B cell (primary cell): Measurements from ENCODE around the gene GARRE1. TPM values are rescaled to one million over a fixed set of nuclear protein-coding genes. Genes with fewer than 3 reads are reported as not detected.

Experiments used
- ATAC-seq: fragments of 200-7000 bp; cut with Tn5 transposase; one replicate; pipeline ENCODE4 v1.10.0; 2021; ENCODE audit warnings: low read depth, mild to moderate bottlenecking, moderate number of reproducible peaks, moderate library complexity
- CTCF ChIA-PET: fragments of 350-600 bp; sonication (Branson Sonifier 250); formaldehyde crosslinking; loops from one replicate; lab custom pipeline; 2021; ENCODE audit warnings: antibody characterized with exemption, inconsistent platforms; lab: Charles Lee
- POLR2A ChIA-PET: fragments of 350-600 bp; sonication (Branson Sonifier 250); formaldehyde crosslinking; loops from one replicate; lab custom pipeline; 2021; ENCODE audit warnings: antibody characterized with exemption; lab: Charles Lee
- DNase-seq: peaks from one replicate; pipeline ENCODE4 v3.0.0; 2013
- H2AFZ ChIP-seq: 2 replicates; pipeline ENCODE4 v1.6.1; 2012; ENCODE audit warnings: mild to moderate bottlenecking, low read depth, low read length; ENCODE audit not compliant: insufficient read depth, poor library complexity, severe bottlenecking
- H3K27ac ChIP-seq, 2 donors: 1 replicate in 1 of 2; 2 replicates in 1 of 2; pipeline ENCODE4 v1.5.1; 2012 to 2013; ENCODE audit warnings: low read length in 2 of 2, mild to moderate bottlenecking in 2 of 2, moderate library complexity in 1 of 2
- H3K27me3 ChIP-seq, 4 experiments: fragments of 200-600 bp in 1 of 4; sonication (generic) in 1 of 4; replicated peaks in 1 of 4; 1 replicate in 2 of 4; 2 replicates in 2 of 4; pipeline versions ENCODE4 v1.6.1 to v1.7.0; 2013 to 2016; ENCODE audit warnings: low read length in 3 of 4, mild to moderate bottlenecking in 2 of 4, mixed read lengths in 1 of 4, moderate library complexity in 1 of 4; ENCODE audit not compliant: insufficient read depth in 4 of 4, control insufficient read depth in 3 of 4; ENCODE audit errors: control extremely low read depth in 1 of 4
- H3K36me3 ChIP-seq, 2 experiments: replicated peaks in 1 of 2; 1 replicate in 1 of 2; 2 replicates in 1 of 2; pipeline versions ENCODE4 v1.6.1 to v1.7.1; 2013; ENCODE audit warnings: low read length in 1 of 2; ENCODE audit not compliant: insufficient read depth in 2 of 2, control insufficient read depth in 1 of 2; ENCODE audit errors: control extremely low read depth in 1 of 2, extremely low read depth in 1 of 2
- H3K4me1 ChIP-seq, 2 donors: fragments of 200-600 bp in 1 of 2; sonication (generic) in 1 of 2; 1 replicate in 1 of 2; 2 replicates in 1 of 2; pipeline versions ENCODE4 v1.5.1 to v1.6.1; 2013 to 2017; ENCODE audit warnings: low read length in 2 of 2; ENCODE audit not compliant: control insufficient read depth in 2 of 2, insufficient read depth in 2 of 2
- H3K4me2 ChIP-seq: replicated peaks from 2 replicates; pipeline ENCODE3; 2012; ENCODE audit warnings: mild to moderate bottlenecking, low read depth, low read length; ENCODE audit not compliant: poor library complexity, severe bottlenecking
- H3K4me3 ChIP-seq, 5 experiments: fragments of 200-600 bp in 1 of 5; sonication (generic) in 1 of 5; 1 replicate in 3 of 5; 2 replicates in 2 of 5; pipeline versions ENCODE4 v1.5.1 to v1.7.0; 2011 to 2016; ENCODE audit warnings: low read length in 4 of 5, mild to moderate bottlenecking in 4 of 5, low read depth in 2 of 5, control low read depth in 1 of 5, moderate library complexity in 1 of 5; ENCODE audit not compliant: insufficient read depth in 1 of 5; ENCODE audit errors: control extremely low read depth in 1 of 5, extremely low read depth in 1 of 5
- H3K79me2 ChIP-seq: fragments of 200-600 bp; sonication (generic); one replicate; pipeline ENCODE4 v1.6.0; 2016; ENCODE audit warnings: low read length; ENCODE audit not compliant: control insufficient read depth, insufficient read depth
- H3K9ac ChIP-seq: fragments of 200-600 bp; sonication (generic); 2 replicates; pipeline ENCODE4 v1.6.1; 2017; ENCODE audit warnings: mild to moderate bottlenecking, low read length, moderate library complexity
- H3K9me3 ChIP-seq, 3 donors: one replicate each; pipeline versions ENCODE4 v1.6.1 to v1.7.1; 2013; ENCODE audit warnings: low read length in 2 of 3; ENCODE audit not compliant: control insufficient read depth in 2 of 3, insufficient read depth in 1 of 3; ENCODE audit errors: control extremely low read depth in 1 of 3
- H4K20me1 ChIP-seq: 2 replicates; pipeline ENCODE4 v1.6.0; 2012; ENCODE audit warnings: mild to moderate bottlenecking, low read length; ENCODE audit not compliant: insufficient read depth, control insufficient read depth, poor library complexity, severe bottlenecking
- H3K27ac Mint-ChIP-seq: one replicate; pipeline ENCODE4 v1.8.0; 2021; ENCODE audit warnings: mixed read lengths
- H3K27me3 Mint-ChIP-seq: one replicate; pipeline ENCODE4 v1.8.0; 2021; ENCODE audit warnings: mixed read lengths
- H3K4me1 Mint-ChIP-seq: one replicate; pipeline ENCODE4 v1.8.0; 2021; ENCODE audit warnings: mixed read lengths
- H3K4me3 Mint-ChIP-seq: one replicate; pipeline ENCODE4 v1.8.0; 2021; ENCODE audit warnings: mixed read lengths
- H3K9me3 Mint-ChIP-seq: one replicate; pipeline ENCODE4 v1.8.0; 2022; ENCODE audit warnings: mixed read lengths; ENCODE audit not compliant: insufficient read depth
- CTCF ChIP-seq: fragments of 200-600 bp; IDR thresholded peaks from one replicate; pipeline ENCODE4 v1.8.0; 2022; ENCODE audit warnings: antibody characterized with exemption, mild to moderate bottlenecking
- EZH2 ChIP-seq: IDR thresholded peaks from 2 replicates; pipeline ENCODE4 v1.6.1; 2012; ENCODE audit warnings: borderline replicate concordance, low read depth, mild to moderate bottlenecking, moderate library complexity, low read length; ENCODE audit not compliant: insufficient read depth, poor library complexity, severe bottlenecking
- WGBS: methylation state at CpG from one replicate; pipeline ENCODE4 v1.1.5; 2013; ENCODE audit warnings: missing lambda C conversion rate; ENCODE audit not compliant: insufficient coverage; 5-methylcytosine and 5-hydroxymethylcytosine counted together
- intact Hi-C: fragments of 100-400 bp; cut with micrococcal nuclease; formaldehyde crosslinking; loops from one replicate; pipeline ENCODE4 v1.10.0; 2022
- polyA plus RNA-seq: library from polyadenylated mRNA; depleted of rRNA; stranded (reverse); fragments of >200 nt; gene quantifications from 2 replicates; pipeline ENCODE4 v1.2.3, GENCODE V29; 2012
- total RNA-seq, 2 donors: library from RNA; stranded (reverse); fragments of 120-200 nt in 1 of 2; gene quantifications; 1 replicate in 1 of 2; 2 replicates in 1 of 2; pipeline versions ENCODE4 v1.2.3 to v1.2.4, GENCODE V29; 2013 to 2022

The GARRE1 gene
- total and polyA plus RNA-seq, 2 donors (not counting 1 experiment from before 2014, with no cell fraction given) = 26.3 to 55.6 TPM

- DNase-seq (no peak), ATAC-seq (no peak)
- Mint-ChIP-seq H3K9me3 (no peaks in the 10 kb centered on the region), H3K27ac (no peak overlapping the region), H3K27me3 (no peaks in the 10 kb centered on the region), H3K4me3 (no peak overlapping the region), H3K4me1 (peaks cover 28% of the 10 kb centered on the region)
- Histone ChIP-seq H3K4me3 (no peak overlapping the region), H4K20me1 (peaks cover 30% of the 10 kb centered on the region), H2AFZ (no peak overlapping the region), H3K27ac (no peak overlapping the region), H3K4me2 (no peak overlapping the region), H3K79me2 (peaks cover 39% of the 10 kb centered on the region), H3K27me3 (no peaks in the 10 kb centered on the region), H3K36me3 (peaks cover 3 to 80% of the 10 kb centered on the region in 2 experiments), H3K9me3 (no peaks in the 10 kb centered on the region), H3K4me1 (peaks cover 15 to 16% of the 10 kb centered on the region in 2 donors), H3K9ac (no peak overlapping the region)
- intact Hi-C loops = no loop called here
- CTCF ChIA-PET = interaction anchor here (0.7 to 2.5 kb wide), 6 partner anchors 10 to 124 kb away, joined by 3 to 10 read pairs (median 3); no protein-coding TSS in a partner anchor
- POLR2A ChIA-PET = no interaction called here
- no peak for TF ChIP-seq CTCF
- no peak for TF ChIP-seq EZH2
- 92% methylated on average over 1 of the region's 1 CpG for WGBS
Observed at GRCh38 chr19:34222386-34222785, 32.0 kb upstream of the GARRE1 start.

DNA sequence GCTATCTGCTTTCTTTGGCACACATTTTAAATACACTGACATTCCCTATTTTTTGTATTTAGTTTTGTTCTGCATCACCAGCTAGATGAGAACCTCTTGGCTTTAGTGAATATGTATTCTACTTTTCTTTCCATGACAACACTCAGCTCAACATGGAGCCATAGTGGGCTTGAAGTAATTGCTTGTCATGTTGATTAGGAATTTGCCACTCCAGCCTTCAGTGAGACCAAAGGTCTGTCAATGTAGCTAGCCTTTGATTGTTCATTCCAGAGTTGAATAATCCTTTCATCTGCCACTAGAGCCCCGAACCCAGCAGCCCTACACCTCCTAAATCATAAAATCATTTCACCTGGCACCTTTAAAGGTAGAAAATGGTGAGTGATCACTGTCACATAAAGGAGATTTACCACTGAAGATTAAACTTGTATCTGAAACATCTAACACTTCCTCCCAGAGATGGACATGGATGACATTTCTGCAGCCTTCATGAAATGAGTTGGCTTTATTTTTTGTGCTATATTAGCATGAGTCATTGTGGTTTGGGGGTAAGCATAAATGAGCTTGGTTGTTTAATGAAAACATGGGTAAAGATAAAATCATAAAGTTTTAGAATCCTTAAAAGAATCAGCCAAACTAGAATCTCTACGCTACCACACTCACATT, 29.2 kb upstream of the GARRE1 start:
- Histone ChIP-seq H3K4me3 (no peak overlapping the region), H4K20me1 (peaks cover 30% of the 10 kb centered on the region), H3K9me3 (no peaks in the 10 kb centered on the region), H2AFZ (no peak overlapping the region), H3K27me3 (no peaks in the 10 kb centered on the region), H3K36me3 (peaks cover 5 to 92% of the 10 kb centered on the region in 2 experiments), H3K27ac (peak overlapping the region in 1 of 2 donors; percentile 40), H3K9ac (no peak overlapping the region), H3K79me2 (peaks cover 35% of the 10 kb centered on the region), H3K4me1 (no peaks in the 10 kb centered on the region), H3K4me2 (no peak overlapping the region)
- DNase-seq (no peak), ATAC-seq (no peak)
- no peak overlapping the region for H3K4me3 Mint-ChIP-seq
- peak overlapping the region; percentile 8 for H3K27ac Mint-ChIP-seq
- no peak for TF ChIP-seq CTCF
- no peak for TF ChIP-seq EZH2
- ChIA-PET POLR2A (no interaction called here), CTCF (interaction anchor here (1.2 to 2.1 kb wide), 4 partner anchors 15 to 116 kb away, joined by 3 to 5 read pairs (median 5); no protein-coding TSS in a partner anchor)
- WGBS = no CpG with 5 or more reads among the region's 2 CpGs
- intact Hi-C loops = no loop called here
- no peaks in the 10 kb centered on the region for H3K9me3 Mint-ChIP-seq
- peaks cover 15% of the 10 kb centered on the region for H3K4me1 Mint-ChIP-seq
- no peaks in the 10 kb centered on the region for H3K27me3 Mint-ChIP-seq
